ENCODE results near the gene SDK1.

DNA sequence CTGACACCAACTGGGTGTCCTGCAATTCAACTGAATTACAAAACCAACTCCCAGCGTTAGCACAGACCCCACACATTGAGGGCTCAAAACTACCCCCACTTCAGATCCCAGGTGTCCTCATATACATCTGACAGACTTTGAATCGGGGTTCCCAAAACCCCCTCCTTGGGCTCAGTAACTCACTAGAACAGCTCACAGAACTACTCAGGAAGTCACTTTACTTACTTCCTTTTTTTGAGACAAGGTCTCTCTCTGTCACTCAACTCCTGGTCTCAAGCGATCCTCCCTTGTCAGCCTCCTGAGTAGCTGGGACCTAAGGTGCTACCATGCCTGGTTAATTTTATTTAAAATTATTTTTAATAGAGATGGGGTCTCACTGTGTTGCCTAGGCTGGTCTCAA lies 456.0 kb downstream of the SDK1 start:
- TF ChIP-seq POLR2A (IDR thresholded peaks at IDR 0.05) = no peak
- no peak for TF ChIP-seq CTCF (IDR thresholded peaks at IDR 0.05)
